ENCODE data around the gene EXD3. TPM values are rescaled to one million over a fixed set of nuclear protein-coding genes. Genes with fewer than 3 reads are reported as not detected.
"Not testable (repeated sequence)": the region's sequence is repeated elsewhere in the genome, so short reads cannot be mapped to it uniquely, and the experiment has no call there.

Gene EXD3
- total RNA-seq, 1 donor from 2014 or later, result 19.5 TPM

DNA sequence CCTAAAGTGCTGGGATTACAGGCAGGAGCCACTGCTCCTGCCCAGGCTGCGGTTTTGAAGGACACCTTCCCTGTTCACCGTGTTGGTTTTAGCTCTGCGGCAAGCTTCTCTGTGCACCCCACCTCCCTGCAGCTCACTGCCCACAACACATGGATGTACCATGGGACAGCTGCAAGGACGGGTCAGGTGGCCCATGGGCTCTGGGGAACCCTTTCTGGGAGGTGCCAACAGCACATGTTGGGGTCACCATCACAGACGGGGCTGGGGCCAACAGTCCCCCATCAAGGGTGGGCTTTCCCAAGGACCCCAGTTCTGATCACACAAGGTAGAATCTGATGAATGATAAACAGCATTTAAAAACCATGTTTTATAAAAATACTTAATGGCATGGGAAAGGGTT is 7.5 kb downstream of the EXD3 start:
- Mint-ChIP-seq H3K4me1 (ENCODE audit: unreplicated experiment) (peaks cover 5% of the 10 kb centered on the region), H3K36me3 (no peaks in the 10 kb centered on the region), H3K27me3 (no peaks in the 10 kb centered on the region), H3K4me3 (no peak overlapping the region), H3K9me3 (no peaks in the 10 kb centered on the region), H3K27ac (no peak overlapping the region)
- DNase-seq (ENCODE audit: extremely low spot score, unreplicated experiment), result no peak
- TF ChIP-seq, protein P1, sequence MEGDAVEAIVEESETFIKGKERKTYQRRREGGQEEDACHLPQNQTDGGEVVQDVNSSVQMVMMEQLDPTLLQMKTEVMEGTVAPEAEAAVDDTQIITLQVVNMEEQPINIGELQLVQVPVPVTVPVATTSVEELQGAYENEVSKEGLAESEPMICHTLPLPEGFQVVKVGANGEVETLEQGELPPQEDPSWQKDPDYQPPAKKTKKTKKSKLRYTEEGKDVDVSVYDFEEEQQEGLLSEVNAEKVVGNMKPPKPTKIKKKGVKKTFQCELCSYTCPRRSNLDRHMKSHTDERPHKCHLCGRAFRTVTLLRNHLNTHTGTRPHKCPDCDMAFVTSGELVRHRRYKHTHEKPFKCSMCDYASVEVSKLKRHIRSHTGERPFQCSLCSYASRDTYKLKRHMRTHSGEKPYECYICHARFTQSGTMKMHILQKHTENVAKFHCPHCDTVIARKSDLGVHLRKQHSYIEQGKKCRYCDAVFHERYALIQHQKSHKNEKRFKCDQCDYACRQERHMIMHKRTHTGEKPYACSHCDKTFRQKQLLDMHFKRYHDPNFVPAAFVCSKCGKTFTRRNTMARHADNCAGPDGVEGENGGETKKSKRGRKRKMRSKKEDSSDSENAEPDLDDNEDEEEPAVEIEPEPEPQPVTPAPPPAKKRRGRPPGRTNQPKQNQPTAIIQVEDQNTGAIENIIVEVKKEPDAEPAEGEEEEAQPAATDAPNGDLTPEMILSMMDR (conservative IDR thresholded peaks at IDR 0.05), result no peak

DNA sequence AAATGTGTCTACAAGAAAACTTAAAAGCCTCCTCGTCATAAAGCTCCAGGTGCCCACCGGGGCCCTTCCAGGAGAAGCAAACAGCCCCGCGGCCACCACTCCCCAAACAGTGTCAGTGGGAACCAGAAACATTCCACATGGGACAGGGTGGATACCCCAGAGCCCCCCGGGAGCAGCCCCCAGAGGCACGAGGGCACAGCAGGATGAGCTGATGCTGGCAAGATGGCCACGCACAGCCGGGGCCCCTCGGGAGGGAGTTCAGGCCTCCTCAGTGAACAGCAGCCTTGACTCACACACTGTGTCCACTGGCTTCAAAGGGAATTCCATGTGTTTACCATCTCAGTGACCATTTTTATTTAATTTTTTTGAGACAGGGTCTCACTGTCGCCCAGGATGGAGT is 10.5 kb downstream of the EXD3 start:
- Mint-ChIP-seq H3K9me3 (no peaks in the 10 kb centered on the region), H3K36me3 (no peaks in the 10 kb centered on the region), H3K4me1 (ENCODE audit: unreplicated experiment) (peaks cover 5% of the 10 kb centered on the region), H3K4me3 (no peak overlapping the region), H3K27me3 (no peaks in the 10 kb centered on the region), H3K27ac (no peak overlapping the region)
- no peak for DNase-seq (ENCODE audit: extremely low spot score, unreplicated experiment)
- TF ChIP-seq, protein P1 (conservative IDR thresholded peaks at IDR 0.05), result no peak

- TF ChIP-seq, protein P1 (conservative IDR thresholded peaks at IDR 0.05), result no peak
- Mint-ChIP-seq H3K27ac (no peak overlapping the region), H3K9me3 (no peaks in the 10 kb centered on the region), H3K4me3 (no peak overlapping the region), H3K4me1 (ENCODE audit: unreplicated experiment) (peaks cover 5% of the 10 kb centered on the region), H3K36me3 (no peaks in the 10 kb centered on the region), H3K27me3 (no peaks in the 10 kb centered on the region)
- DNase-seq (ENCODE audit: extremely low spot score, unreplicated experiment), result no peak
Observed at GRCh38 chr9:137411645-137412380, 11.1 kb downstream of the EXD3 start.

DNA sequence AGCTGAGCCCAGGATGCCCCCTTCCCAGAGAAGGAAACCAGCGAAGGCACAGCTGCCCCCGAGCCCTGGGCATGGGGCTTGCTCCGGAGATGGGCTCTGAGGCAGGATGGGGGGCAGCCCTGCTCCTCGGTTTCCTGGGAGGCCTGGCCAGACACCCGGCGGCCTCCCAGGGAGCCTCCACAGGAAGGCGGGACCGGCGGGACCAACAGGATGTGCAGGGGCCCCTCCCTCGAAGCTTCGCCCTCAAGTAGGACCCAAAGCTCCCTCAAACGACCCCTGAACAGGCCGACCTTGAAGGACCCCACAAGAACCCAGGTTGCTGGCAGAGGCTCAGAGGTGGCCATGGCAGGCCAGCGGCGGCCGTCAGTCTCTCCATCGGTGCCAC is 11.7 kb downstream of the EXD3 start:
- H3K27ac Mint-ChIP-seq, result no peak overlapping the region
- peaks cover 5% of the 10 kb centered on the region for H3K4me1 Mint-ChIP-seq (ENCODE audit: unreplicated experiment)
- TF ChIP-seq, protein P1 (conservative IDR thresholded peaks at IDR 0.05), result no peak
- no peak for DNase-seq (ENCODE audit: extremely low spot score, unreplicated experiment)
- no peaks in the 10 kb centered on the region for H3K9me3 Mint-ChIP-seq
- no peaks in the 10 kb centered on the region for H3K27me3 Mint-ChIP-seq
- H3K36me3 Mint-ChIP-seq, result no peaks in the 10 kb centered on the region
- no peak overlapping the region for H3K4me3 Mint-ChIP-seq

DNA sequence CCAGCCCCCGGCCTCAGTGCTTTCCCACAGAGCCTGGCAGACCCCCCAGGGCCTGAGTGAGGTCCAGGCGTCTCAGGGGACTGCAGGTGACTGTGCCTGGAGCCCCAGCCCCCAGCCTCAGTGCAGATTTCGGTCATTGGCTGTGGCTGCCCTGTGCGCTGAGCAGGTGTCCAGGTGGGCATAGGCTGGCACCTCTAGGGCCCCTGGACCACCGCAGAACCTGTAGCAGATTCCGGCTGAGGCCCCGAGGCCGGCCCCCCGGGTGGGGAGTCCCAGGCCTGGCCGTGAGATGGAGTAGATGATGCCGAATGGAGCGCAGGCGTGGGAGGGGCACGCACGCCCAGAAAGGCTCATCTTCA is 12.1 kb downstream of the EXD3 start:
- Mint-ChIP-seq H3K27ac (no peak overlapping the region), H3K4me3 (no peak overlapping the region), H3K4me1 (ENCODE audit: unreplicated experiment) (peaks cover 5% of the 10 kb centered on the region)

DNA sequence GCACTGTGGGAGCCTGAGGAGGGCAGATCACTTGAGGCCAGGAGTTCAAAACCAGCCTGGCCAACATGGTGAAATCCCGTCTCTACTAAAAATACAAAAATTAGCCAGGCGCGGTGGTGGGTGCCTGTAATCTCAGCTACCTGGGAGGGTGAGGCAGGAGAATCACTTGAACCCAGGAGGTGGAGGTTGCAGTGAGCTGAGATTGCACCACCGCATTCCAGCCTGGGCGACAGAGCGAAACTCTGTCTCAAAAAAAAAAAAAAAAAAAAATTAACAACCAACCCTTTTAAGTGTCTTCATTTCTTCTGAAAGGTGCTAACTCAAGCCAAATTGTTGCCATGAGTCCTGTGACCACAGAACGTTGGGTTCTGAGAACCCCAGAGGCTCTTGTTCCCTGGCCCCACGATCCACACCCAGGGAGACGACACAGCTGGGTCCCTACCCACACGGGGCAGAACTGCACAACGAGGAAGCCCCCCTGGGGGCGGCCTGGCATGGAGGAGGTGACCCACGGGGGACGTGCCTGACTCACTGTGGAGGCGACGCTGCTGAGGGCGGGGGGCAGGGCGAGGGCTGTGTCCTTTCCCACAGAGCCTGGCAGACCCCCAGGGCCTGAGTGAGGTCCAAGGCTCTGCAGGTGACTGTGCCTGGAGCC is 12.6 kb downstream of the EXD3 start:
- DNase-seq (ENCODE audit: extremely low spot score, unreplicated experiment); H3K27ac Mint-ChIP-seq; H3K27me3 Mint-ChIP-seq; H3K4me1 Mint-ChIP-seq (ENCODE audit: unreplicated experiment); H3K4me3 Mint-ChIP-seq; H3K36me3 Mint-ChIP-seq; H3K9me3 Mint-ChIP-seq: not testable (repeated sequence)

More for the DNA sequence above, 12.1 kb downstream of the EXD3 start:
- DNase-seq (ENCODE audit: extremely low spot score, unreplicated experiment), result no peak
- Mint-ChIP-seq H3K9me3 (no peaks in the 10 kb centered on the region), H3K36me3 (no peaks in the 10 kb centered on the region), H3K27me3 (no peaks in the 10 kb centered on the region)
- TF ChIP-seq, protein P1 (conservative IDR thresholded peaks at IDR 0.05), result no peak
